ENCODE measurements around the gene MTG2.

DNA sequence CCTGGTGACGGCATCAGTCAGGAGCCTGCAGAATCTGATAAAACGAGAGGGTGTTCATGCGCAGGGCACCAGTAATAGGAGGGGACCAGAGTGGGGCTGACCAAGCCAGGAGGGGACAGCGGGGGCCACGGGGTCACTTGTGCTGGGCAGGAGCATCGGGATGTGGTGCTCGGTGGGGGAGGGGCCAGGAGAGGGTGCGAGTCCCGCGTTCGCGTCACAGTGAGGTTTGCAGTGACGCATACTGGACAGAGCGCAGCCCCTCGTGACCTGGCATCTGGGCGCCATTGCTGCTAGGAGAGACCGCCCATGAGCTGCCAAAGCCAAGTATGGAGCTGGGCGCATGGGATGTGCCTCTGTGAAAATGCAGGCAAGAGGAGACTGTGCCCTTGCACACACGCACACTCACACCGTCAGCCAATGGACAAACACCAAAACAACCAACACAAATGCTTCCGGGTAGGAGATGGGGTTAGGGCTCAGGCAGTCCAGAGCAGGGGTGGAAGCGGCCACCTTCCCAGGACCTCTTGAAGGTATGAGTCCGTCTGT lies 13.9 kb upstream of the MTG2 start:
- TF ChIP-seq, protein P1, sequence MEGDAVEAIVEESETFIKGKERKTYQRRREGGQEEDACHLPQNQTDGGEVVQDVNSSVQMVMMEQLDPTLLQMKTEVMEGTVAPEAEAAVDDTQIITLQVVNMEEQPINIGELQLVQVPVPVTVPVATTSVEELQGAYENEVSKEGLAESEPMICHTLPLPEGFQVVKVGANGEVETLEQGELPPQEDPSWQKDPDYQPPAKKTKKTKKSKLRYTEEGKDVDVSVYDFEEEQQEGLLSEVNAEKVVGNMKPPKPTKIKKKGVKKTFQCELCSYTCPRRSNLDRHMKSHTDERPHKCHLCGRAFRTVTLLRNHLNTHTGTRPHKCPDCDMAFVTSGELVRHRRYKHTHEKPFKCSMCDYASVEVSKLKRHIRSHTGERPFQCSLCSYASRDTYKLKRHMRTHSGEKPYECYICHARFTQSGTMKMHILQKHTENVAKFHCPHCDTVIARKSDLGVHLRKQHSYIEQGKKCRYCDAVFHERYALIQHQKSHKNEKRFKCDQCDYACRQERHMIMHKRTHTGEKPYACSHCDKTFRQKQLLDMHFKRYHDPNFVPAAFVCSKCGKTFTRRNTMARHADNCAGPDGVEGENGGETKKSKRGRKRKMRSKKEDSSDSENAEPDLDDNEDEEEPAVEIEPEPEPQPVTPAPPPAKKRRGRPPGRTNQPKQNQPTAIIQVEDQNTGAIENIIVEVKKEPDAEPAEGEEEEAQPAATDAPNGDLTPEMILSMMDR (IDR thresholded peaks at IDR 0.05): no peak
- no peak for TF ChIP-seq SIN3A (IDR thresholded peaks at IDR 0.05; ENCODE audit: borderline replicate concordance, insufficient read depth, low read depth, low read length)
